GM23338 (cell line): ENCODE data around the gene ZSWIM9. TPM values are rescaled to one million over a fixed set of nuclear protein-coding genes. Genes with fewer than 3 reads are reported as not detected.
"Not testable (repeated sequence)": the region's sequence is repeated elsewhere in the genome, so short reads cannot be mapped to it uniquely, and the experiment has no call there.

Source experiments
- ATAC-seq: fragments of 200-7000 bp; cut with Tn5 transposase; 3 replicates; pipeline ENCODE4 v1.9.1; 2020
- DNase-seq: peaks from one replicate; pipeline ENCODE4 v3.0.0-alpha.2; 2015; ENCODE audit warnings: low spot score
- H2AFZ ChIP-seq: fragments of 200-600 bp; sonication (generic); 2 replicates; pipeline ENCODE4 v1.8.0; 2016; ENCODE audit warnings: antibody characterized with exemption, mild to moderate bottlenecking, moderate library complexity
- H3F3A ChIP-seq: fragments of 200-600 bp; sonication (generic); replicated peaks from 2 replicates; pipeline ENCODE4 v1.8.0; 2017; ENCODE audit warnings: antibody characterized with exemption, mixed run types, low read depth
- H3K27ac ChIP-seq: fragments of 200-600 bp; sonication (generic); 2 replicates; pipeline ENCODE4 v1.6.1; 2016; ENCODE audit warnings: low read depth
- H3K27me3 ChIP-seq: fragments of 200-600 bp; sonication (generic); 2 replicates; pipeline ENCODE4 v1.8.0; 2016; ENCODE audit warnings: mild to moderate bottlenecking, mixed run types, moderate library complexity; ENCODE audit not compliant: insufficient read depth
- H3K36me3 ChIP-seq: fragments of 200-600 bp; sonication (generic); 2 replicates; pipeline ENCODE4 v1.8.0; 2016; ENCODE audit warnings: mild to moderate bottlenecking; ENCODE audit not compliant: insufficient read depth
- H3K4me1 ChIP-seq: fragments of 200-600 bp; sonication (generic); 2 replicates; pipeline ENCODE4 v1.8.0; 2016; ENCODE audit warnings: mild to moderate bottlenecking, moderate library complexity; ENCODE audit not compliant: insufficient read depth
- H3K4me2 ChIP-seq: fragments of 200-600 bp; sonication (generic); 2 replicates; pipeline ENCODE4 v1.7.1; 2017; ENCODE audit warnings: mixed run types
- H3K4me3 ChIP-seq: fragments of 200-600 bp; sonication (generic); 2 replicates; pipeline ENCODE4 v1.6.1; 2016; ENCODE audit warnings: mixed run types
- H3K79me2 ChIP-seq: fragments of 200-600 bp; sonication (generic); replicated peaks from 2 replicates; pipeline ENCODE4 v1.8.0; 2017; ENCODE audit warnings: mild to moderate bottlenecking; ENCODE audit not compliant: insufficient read depth
- H3K9me2 ChIP-seq: fragments of 200-600 bp; sonication (generic); 2 replicates; pipeline ENCODE4 v1.8.0; 2017; ENCODE audit not compliant: insufficient read depth
- H4K20me1 ChIP-seq: fragments of 200-600 bp; sonication (generic); replicated peaks from 2 replicates; pipeline ENCODE4 v1.8.0; 2017; ENCODE audit warnings: mild to moderate bottlenecking; ENCODE audit not compliant: insufficient read depth
- H3K27ac Mint-ChIP-seq: 2 replicates; pipeline ENCODE4 v1.8.0; 2020; ENCODE audit warnings: inconsistent platforms, mild to moderate bottlenecking, moderate library complexity, mixed read lengths
- H3K27me3 Mint-ChIP-seq: 3 replicates; pipeline ENCODE4 v1.8.0; 2022; ENCODE audit warnings: low read depth, mild to moderate bottlenecking, moderate library complexity, mixed read lengths, inconsistent platforms; ENCODE audit not compliant: insufficient read depth, poor library complexity
- H3K36me3 Mint-ChIP-seq: 3 replicates; pipeline ENCODE4 v1.8.0; 2021; ENCODE audit warnings: low read depth, mild to moderate bottlenecking, inconsistent platforms, moderate library complexity, mixed read lengths
- H3K4me1 Mint-ChIP-seq: 3 replicates; pipeline ENCODE4 v1.8.0; 2020; ENCODE audit warnings: mild to moderate bottlenecking, inconsistent platforms, mixed read lengths
- H3K4me3 Mint-ChIP-seq: 3 replicates; pipeline ENCODE4 v1.8.0; 2021; ENCODE audit warnings: moderate library complexity, mild to moderate bottlenecking, inconsistent platforms, mixed read lengths
- H3K9me3 Mint-ChIP-seq: 3 replicates; pipeline ENCODE4 v1.8.0; 2020; ENCODE audit warnings: moderate library complexity, mild to moderate bottlenecking, inconsistent platforms, mixed read lengths
- CREB1 ChIP-seq: fragments of 250-450 bp; sonication (Bioruptor Pico); IDR thresholded peaks from 2 replicates; pipeline ENCODE4 v1.5.0; 2020; ENCODE audit warnings: low read depth, mild to moderate bottlenecking, moderate library complexity
- EZH2phosphoT487 ChIP-seq: fragments of 200-600 bp; sonication (generic); IDR thresholded peaks from one replicate; pipeline ENCODE4 v1.8.1; 2018; ENCODE audit warnings: antibody characterized with exemption; ENCODE audit not compliant: unreplicated experiment
- JUNB ChIP-seq: IDR thresholded peaks from one replicate; pipeline ENCODE4 v1.6.1; 2016; ENCODE audit warnings: antibody characterized with exemption; ENCODE audit not compliant: unreplicated experiment
- NANOG ChIP-seq: IDR thresholded peaks from 2 replicates; pipeline ENCODE4 v1.6.1; 2016; ENCODE audit warnings: antibody characterized with exemption, borderline replicate concordance
- POLR2AphosphoS5 ChIP-seq: IDR thresholded peaks from 2 replicates; pipeline ENCODE4 v1.6.1; 2016; ENCODE audit warnings: antibody characterized with exemption, low read depth
- STAT1 ChIP-seq: IDR thresholded peaks from one replicate; pipeline ENCODE4 v1.6.1; 2016; ENCODE audit warnings: antibody characterized with exemption; ENCODE audit not compliant: unreplicated experiment
- ZNF114 ChIP-seq: fragments of 250-450 bp; sonication (Bioruptor Pico); IDR thresholded peaks from 2 replicates; pipeline ENCODE4 v1.5.0; 2020; ENCODE audit warnings: mild to moderate bottlenecking, moderate library complexity
- ZNF331 ChIP-seq: fragments of 250-450 bp; sonication (Bioruptor Pico); IDR thresholded peaks from 2 replicates; pipeline ENCODE4 v1.5.0; 2020; ENCODE audit warnings: low read depth, mild to moderate bottlenecking, moderate library complexity
- polyA plus RNA-seq: library from polyadenylated mRNA; unstranded; fragments of >200 nt; fragmentation: Nextera tagmentation; extraction: Ambion mirVana; gene quantifications from 2 replicates; pipeline ENCODE4 v1.2.1, GENCODE V29; 2016
- total RNA-seq: library from RNA; depleted of rRNA; stranded (reverse); fragments of >200 nt; shearing (Covaris generic); gene quantifications from 2 replicates; pipeline ENCODE4 v1.2.3, GENCODE V29; 2014
- TF ChIP-seq, protein P1 (sequence below), 2 experiments: fragments of 200-600 bp in 1 of 2; sonication (generic) in 1 of 2; conservative IDR thresholded peaks; 2 replicates each; pipeline versions ENCODE4 v1.5.1 to v1.6.1; 2016 to 2017; ENCODE audit warnings: antibody characterized with exemption in 2 of 2, low read depth in 2 of 2, mild to moderate bottlenecking in 2 of 2, moderate library complexity in 1 of 2
- TF ChIP-seq, protein P2 (sequence below): IDR thresholded peaks from 2 replicates; pipeline ENCODE4 v1.6.1; 2016; ENCODE audit warnings: antibody characterized with exemption
- TF ChIP-seq, protein P3 (sequence below): IDR thresholded peaks from one replicate; pipeline ENCODE4 v1.6.1; 2018; ENCODE audit warnings: antibody characterized with exemption; ENCODE audit not compliant: unreplicated experiment

The ZSWIM9 gene
- total and polyA plus RNA-seq, 2 experiments from 2014 or later = 2.9 to 9.1 TPM

DNA sequence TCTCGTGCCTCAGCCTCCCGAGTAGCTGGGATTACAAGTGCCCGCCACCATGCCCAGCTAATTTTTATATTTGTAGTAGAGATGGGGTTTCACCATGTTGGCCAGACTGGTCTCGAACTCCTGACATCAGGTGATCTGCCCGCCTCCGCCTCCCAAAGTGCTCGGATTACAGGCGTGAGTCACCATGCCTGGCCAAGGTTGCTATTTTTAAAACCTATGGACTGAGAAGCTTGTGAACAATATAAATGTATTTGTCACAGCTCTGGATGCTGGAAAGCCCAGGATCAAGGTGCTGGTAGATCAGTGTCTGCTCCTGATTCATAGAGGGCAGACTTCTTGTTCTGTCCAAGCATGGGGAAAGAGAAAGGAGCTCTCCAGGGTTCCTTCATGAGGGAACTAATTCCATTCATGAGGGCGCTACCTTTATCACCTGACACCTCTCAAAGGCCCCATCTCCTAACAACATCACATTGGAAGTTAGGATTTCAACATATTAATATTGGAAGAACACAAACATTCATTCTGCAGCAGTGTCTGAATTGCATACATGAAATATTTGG lies 69.2 kb downstream of the ZSWIM9 start:
- H3K4me1 ChIP-seq = no peaks in the 10 kb centered on the region; the same call in 1 of the 2 replicates
- no peaks in the 10 kb centered on the region; the same call in 1 of the 2 replicates for H4K20me1 ChIP-seq
- H3K36me3 Mint-ChIP-seq = peaks cover 9% of the 10 kb centered on the region
- no peak for DNase-seq
- H3K9me3 Mint-ChIP-seq = no peaks in the 10 kb centered on the region
- no peaks in the 10 kb centered on the region for H3K9me2 ChIP-seq
- no peak for TF ChIP-seq ZNF331 (CRISPR knock-in tag)
- no peak for TF ChIP-seq POLR2AphosphoS5
- TF ChIP-seq CREB1 (CRISPR knock-in tag) = no peak
- no peak for TF ChIP-seq EZH2phosphoT487
- TF ChIP-seq ZNF114 (CRISPR knock-in tag) = no peak
- TF ChIP-seq NANOG = no peak
- TF ChIP-seq STAT1 = no peak
- no peak for TF ChIP-seq JUNB
- TF ChIP-seq, protein P1, sequence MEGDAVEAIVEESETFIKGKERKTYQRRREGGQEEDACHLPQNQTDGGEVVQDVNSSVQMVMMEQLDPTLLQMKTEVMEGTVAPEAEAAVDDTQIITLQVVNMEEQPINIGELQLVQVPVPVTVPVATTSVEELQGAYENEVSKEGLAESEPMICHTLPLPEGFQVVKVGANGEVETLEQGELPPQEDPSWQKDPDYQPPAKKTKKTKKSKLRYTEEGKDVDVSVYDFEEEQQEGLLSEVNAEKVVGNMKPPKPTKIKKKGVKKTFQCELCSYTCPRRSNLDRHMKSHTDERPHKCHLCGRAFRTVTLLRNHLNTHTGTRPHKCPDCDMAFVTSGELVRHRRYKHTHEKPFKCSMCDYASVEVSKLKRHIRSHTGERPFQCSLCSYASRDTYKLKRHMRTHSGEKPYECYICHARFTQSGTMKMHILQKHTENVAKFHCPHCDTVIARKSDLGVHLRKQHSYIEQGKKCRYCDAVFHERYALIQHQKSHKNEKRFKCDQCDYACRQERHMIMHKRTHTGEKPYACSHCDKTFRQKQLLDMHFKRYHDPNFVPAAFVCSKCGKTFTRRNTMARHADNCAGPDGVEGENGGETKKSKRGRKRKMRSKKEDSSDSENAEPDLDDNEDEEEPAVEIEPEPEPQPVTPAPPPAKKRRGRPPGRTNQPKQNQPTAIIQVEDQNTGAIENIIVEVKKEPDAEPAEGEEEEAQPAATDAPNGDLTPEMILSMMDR (conservative IDR thresholded peaks at IDR 0.05; ENCODE audit: low read depth in 2 of 2) = no peak
- TF ChIP-seq, protein P2, sequence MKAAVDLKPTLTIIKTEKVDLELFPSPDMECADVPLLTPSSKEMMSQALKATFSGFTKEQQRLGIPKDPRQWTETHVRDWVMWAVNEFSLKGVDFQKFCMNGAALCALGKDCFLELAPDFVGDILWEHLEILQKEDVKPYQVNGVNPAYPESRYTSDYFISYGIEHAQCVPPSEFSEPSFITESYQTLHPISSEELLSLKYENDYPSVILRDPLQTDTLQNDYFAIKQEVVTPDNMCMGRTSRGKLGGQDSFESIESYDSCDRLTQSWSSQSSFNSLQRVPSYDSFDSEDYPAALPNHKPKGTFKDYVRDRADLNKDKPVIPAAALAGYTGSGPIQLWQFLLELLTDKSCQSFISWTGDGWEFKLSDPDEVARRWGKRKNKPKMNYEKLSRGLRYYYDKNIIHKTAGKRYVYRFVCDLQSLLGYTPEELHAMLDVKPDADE = no peak
- TF ChIP-seq, protein P3, sequence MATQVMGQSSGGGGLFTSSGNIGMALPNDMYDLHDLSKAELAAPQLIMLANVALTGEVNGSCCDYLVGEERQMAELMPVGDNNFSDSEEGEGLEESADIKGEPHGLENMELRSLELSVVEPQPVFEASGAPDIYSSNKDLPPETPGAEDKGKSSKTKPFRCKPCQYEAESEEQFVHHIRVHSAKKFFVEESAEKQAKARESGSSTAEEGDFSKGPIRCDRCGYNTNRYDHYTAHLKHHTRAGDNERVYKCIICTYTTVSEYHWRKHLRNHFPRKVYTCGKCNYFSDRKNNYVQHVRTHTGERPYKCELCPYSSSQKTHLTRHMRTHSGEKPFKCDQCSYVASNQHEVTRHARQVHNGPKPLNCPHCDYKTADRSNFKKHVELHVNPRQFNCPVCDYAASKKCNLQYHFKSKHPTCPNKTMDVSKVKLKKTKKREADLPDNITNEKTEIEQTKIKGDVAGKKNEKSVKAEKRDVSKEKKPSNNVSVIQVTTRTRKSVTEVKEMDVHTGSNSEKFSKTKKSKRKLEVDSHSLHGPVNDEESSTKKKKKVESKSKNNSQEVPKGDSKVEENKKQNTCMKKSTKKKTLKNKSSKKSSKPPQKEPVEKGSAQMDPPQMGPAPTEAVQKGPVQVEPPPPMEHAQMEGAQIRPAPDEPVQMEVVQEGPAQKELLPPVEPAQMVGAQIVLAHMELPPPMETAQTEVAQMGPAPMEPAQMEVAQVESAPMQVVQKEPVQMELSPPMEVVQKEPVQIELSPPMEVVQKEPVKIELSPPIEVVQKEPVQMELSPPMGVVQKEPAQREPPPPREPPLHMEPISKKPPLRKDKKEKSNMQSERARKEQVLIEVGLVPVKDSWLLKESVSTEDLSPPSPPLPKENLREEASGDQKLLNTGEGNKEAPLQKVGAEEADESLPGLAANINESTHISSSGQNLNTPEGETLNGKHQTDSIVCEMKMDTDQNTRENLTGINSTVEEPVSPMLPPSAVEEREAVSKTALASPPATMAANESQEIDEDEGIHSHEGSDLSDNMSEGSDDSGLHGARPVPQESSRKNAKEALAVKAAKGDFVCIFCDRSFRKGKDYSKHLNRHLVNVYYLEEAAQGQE = no peak
- H3K27ac ChIP-seq = no peak overlapping the region
- H3K4me2 ChIP-seq = no peak overlapping the region
- no peak for ATAC-seq
- H3K79me2 ChIP-seq = no peaks in the 10 kb centered on the region
- H3K27ac Mint-ChIP-seq = no peak overlapping the region
- H3K4me3 ChIP-seq = no peak overlapping the region
- no peak overlapping the region for H3K4me3 Mint-ChIP-seq
- H3K27me3 ChIP-seq = no peaks in the 10 kb centered on the region
- H3K36me3 ChIP-seq = no peaks in the 10 kb centered on the region
- no peak overlapping the region for H2AFZ ChIP-seq
- H3K4me1 Mint-ChIP-seq = peaks cover 5% of the 10 kb centered on the region
- no peaks in the 10 kb centered on the region for H3F3A ChIP-seq
- no peaks in the 10 kb centered on the region for H3K27me3 Mint-ChIP-seq

DNA sequence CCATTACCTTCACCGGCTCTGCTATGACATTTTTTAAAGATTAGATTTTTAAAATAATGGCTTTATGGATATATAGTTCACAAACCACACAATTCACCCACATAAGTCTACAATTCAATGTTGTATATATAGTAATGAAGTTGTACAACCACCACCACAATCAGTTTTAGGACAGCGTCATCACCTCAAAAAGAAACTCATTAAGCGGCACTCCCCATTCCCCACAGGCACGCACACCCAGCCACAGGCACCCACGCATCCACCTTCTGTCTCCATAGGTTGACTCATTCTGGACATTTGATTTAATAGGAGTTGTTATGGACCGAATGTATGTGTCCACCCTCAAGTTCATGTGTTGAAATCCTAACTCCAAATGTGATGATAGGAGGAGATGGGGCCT lies 71.3 kb downstream of the ZSWIM9 start:
- H3K4me3 ChIP-seq, H3F3A ChIP-seq, H3K4me3 Mint-ChIP-seq, H3K27ac Mint-ChIP-seq, H3K9me3 Mint-ChIP-seq, DNase-seq, H2AFZ ChIP-seq, H4K20me1 ChIP-seq, H3K4me1 ChIP-seq, H3K79me2 ChIP-seq, ATAC-seq, H3K4me2 ChIP-seq, H3K27ac ChIP-seq, H3K27me3 ChIP-seq, H3K4me1 Mint-ChIP-seq, H3K27me3 Mint-ChIP-seq, H3K9me2 ChIP-seq, H3K36me3 ChIP-seq: not testable (repeated sequence)
- peaks cover 14% of the 10 kb centered on the region for H3K36me3 Mint-ChIP-seq
